SU-DHL-6 (cell line): ENCODE measurements around the gene TIE1.

Experiments used
- H2AFZ ChIP-seq: fragments of 200-600 bp; sonication (generic); 2 replicates; pipeline ENCODE4 v1.6.1; 2014; ENCODE audit warnings: low read depth, mild to moderate bottlenecking, moderate library complexity, mixed read lengths, antibody characterized with exemption, low read length; ENCODE audit not compliant: severe bottlenecking
- H3F3A ChIP-seq: fragments of 200-600 bp; shearing (Covaris generic); 2 replicates; pipeline ENCODE4 v1.6.0; 2016; ENCODE audit warnings: antibody characterized with exemption, mild to moderate bottlenecking; ENCODE audit not compliant: insufficient read depth
- H3K27ac ChIP-seq: fragments of 200-600 bp; sonication (generic); 2 replicates; pipeline ENCODE4 v1.5.1; 2016; ENCODE audit warnings: low read depth, mild to moderate bottlenecking, low read length, moderate library complexity, mixed read lengths
- H3K27me3 ChIP-seq: fragments of 200-600 bp; sonication (generic), shearing (Covaris generic); 2 replicates; pipeline ENCODE4 v1.6.0; 2014; ENCODE audit warnings: mild to moderate bottlenecking, low read length
- H3K36me3 ChIP-seq: fragments of 200-600 bp; sonication (generic); 2 replicates; pipeline ENCODE4 v1.6.1; 2014; ENCODE audit warnings: mild to moderate bottlenecking, low read length, mixed read lengths
- H3K4me2 ChIP-seq: fragments of 300-600, 200-600 bp; shearing (Covaris generic), sonication (generic); 2 replicates; pipeline ENCODE4 v1.6.0; 2014; ENCODE audit warnings: low read length, low read depth, mild to moderate bottlenecking; ENCODE audit not compliant: poor library complexity, severe bottlenecking
- H3K4me3 ChIP-seq: fragments of 200-600 bp; sonication (generic); 2 replicates; pipeline ENCODE4 v1.5.1; 2014; ENCODE audit warnings: antibody characterized with exemption, low read length, mild to moderate bottlenecking, mixed read lengths; ENCODE audit not compliant: insufficient read depth, poor library complexity, severe bottlenecking
- H3K79me2 ChIP-seq: fragments of 200-600 bp; sonication (generic); 2 replicates; pipeline ENCODE4 v1.6.1; 2014; ENCODE audit warnings: mild to moderate bottlenecking, low read length, moderate library complexity; ENCODE audit not compliant: insufficient read depth
- H3K9ac ChIP-seq: fragments of 200-600 bp; sonication (generic); 2 replicates; pipeline ENCODE4 v1.7.0; 2014; ENCODE audit warnings: mild to moderate bottlenecking, low read length
- H3K9me2 ChIP-seq: fragments of 200-600 bp; sonication (generic); replicated peaks from 2 replicates; pipeline ENCODE4 v1.6.1; 2014; ENCODE audit warnings: low read length; ENCODE audit not compliant: insufficient read depth
- H3K9me3 ChIP-seq: fragments of 200-600 bp; sonication (generic); 2 replicates; pipeline ENCODE4 v1.6.1; 2014; ENCODE audit warnings: low read length, mixed read lengths; ENCODE audit not compliant: insufficient read depth
- H4K20me1 ChIP-seq: fragments of 200-600 bp; sonication (generic); 2 replicates; pipeline ENCODE4 v1.6.1; 2014; ENCODE audit warnings: low read depth, mild to moderate bottlenecking, antibody characterized with exemption, low read length, moderate library complexity, mixed read lengths
- CTCF ChIP-seq: fragments of 200-600 bp; sonication (generic); IDR thresholded peaks from one replicate; pipeline ENCODE4 v1.5.1; 2017; ENCODE audit warnings: antibody characterized with exemption, mild to moderate bottlenecking, low read length, moderate library complexity; ENCODE audit not compliant: insufficient read depth, poor library complexity, severe bottlenecking
- EZH2phosphoT487 ChIP-seq: fragments of 200-600 bp; sonication (generic), shearing (Covaris generic); conservative IDR thresholded peaks from 2 replicates; pipeline ENCODE4 v1.6.1; 2018; ENCODE audit warnings: mild to moderate bottlenecking, antibody characterized with exemption, low read length, moderate library complexity, mixed read lengths

The TIE1 gene

GRCh38 chr1:43350976-43351375 is 50.2 kb downstream of the TIE1 start:
- TF ChIP-seq EZH2phosphoT487 = no peak
- TF ChIP-seq CTCF = no peak
- Histone ChIP-seq H4K20me1 (no peaks in the 10 kb centered on the region), H3K79me2 (no peaks in the 10 kb centered on the region), H3K27me3 (no peaks in the 10 kb centered on the region), H3K36me3 (no peaks in the 10 kb centered on the region), H3K9me2 (no peaks in the 10 kb centered on the region), H3K27ac (no peak overlapping the region), H3K9me3 (no peaks in the 10 kb centered on the region), H3K9ac (no peak overlapping the region), H3F3A (peaks cover 18% of the 10 kb centered on the region), H3K4me3 (no peak overlapping the region), H3K4me2 (no peak overlapping the region), H2AFZ (no peak overlapping the region)

GRCh38 chr1:43351421-43352350 is 50.9 kb downstream of the TIE1 start:
- Histone ChIP-seq H3K79me2 (no peaks in the 10 kb centered on the region), H2AFZ (no peak overlapping the region), H3F3A (peaks cover 18% of the 10 kb centered on the region), H3K27me3 (no peaks in the 10 kb centered on the region), H3K9me3 (no peaks in the 10 kb centered on the region), H3K9me2 (no peaks in the 10 kb centered on the region), H3K36me3 (no peaks in the 10 kb centered on the region), H3K4me2 (no peak overlapping the region), H4K20me1 (no peaks in the 10 kb centered on the region), H3K27ac (no peak overlapping the region), H3K4me3 (no peak overlapping the region), H3K9ac (no peak overlapping the region)
- no peak for TF ChIP-seq EZH2phosphoT487
- TF ChIP-seq CTCF = no peak

- TF ChIP-seq CTCF (no peak), EZH2phosphoT487 (no peak)
- Histone ChIP-seq H3K27ac (no peak overlapping the region), H3K79me2 (no peaks in the 10 kb centered on the region), H2AFZ (no peak overlapping the region), H3F3A (peaks cover 18% of the 10 kb centered on the region), H4K20me1 (no peaks in the 10 kb centered on the region), H3K4me3 (no peak overlapping the region), H3K9ac (no peak overlapping the region), H3K36me3 (no peaks in the 10 kb centered on the region), H3K4me2 (no peak overlapping the region), H3K9me3 (no peaks in the 10 kb centered on the region), H3K9me2 (no peaks in the 10 kb centered on the region), H3K27me3 (no peaks in the 10 kb centered on the region)
Measured at GRCh38 chr1:43352351-43352705, 51.5 kb downstream of the TIE1 start.
